GM12878 (cell line): ENCODE data around the gene GAREM2. TPM values are rescaled to one million over a fixed set of nuclear protein-coding genes. Genes with fewer than 3 reads are reported as not detected.

Experiments
- ATAC-seq: fragments of 200-7000 bp; cut with Tn5 transposase; 3 replicates; pipeline ENCODE4 v1.9.1; 2020; ENCODE audit warnings: mild to moderate bottlenecking, moderate library complexity
- BruUV-seq: library from RNA; stranded (reverse); fragments of 400-500 nt; replicated peaks from 2 replicates; lab custom pipeline; 2021; lab: Mats Ljungman, UMichigan
- CTCF ChIA-PET: fragments of 300-600 bp; sonication (Branson Sonifier 250); formaldehyde crosslinking; extraction: SDS; loops from one replicate; lab custom pipeline; 2021; ENCODE audit warnings: inconsistent platforms; lab: Yijun Ruan, JAX
- POLR2A ChIA-PET: fragments of 350-600 bp; formaldehyde crosslinking; extraction: SDS; loops from one replicate; lab custom pipeline; 2021; ENCODE audit warnings: inconsistent platforms; lab: Charles Lee
- RAD21 ChIA-PET: fragments of 300-600 bp; sonication (Branson Sonifier 250); formaldehyde crosslinking; loops from one replicate; lab custom pipeline; 2023; ENCODE audit warnings: antibody characterized with exemption; ENCODE audit not compliant: unreplicated experiment; lab: Charles Lee
- SMC1A ChIA-PET: fragments of 300-600 bp; sonication (Branson Sonifier 250); formaldehyde crosslinking; loops from one replicate; lab custom pipeline; 2023; ENCODE audit not compliant: unreplicated experiment, uncharacterized antibody; lab: Charles Lee
- DNase-seq: peaks from one replicate; pipeline ENCODE4 v3.0.0-alpha.2; 2011; ENCODE audit warnings: low read depth, low spot score
- FAIRE-seq: peaks from 3 replicates; lab custom pipeline; 2011; peaks lifted over from hg19 to GRCh38; lab: Jason Lieb, UNC
- H2AFZ ChIP-seq: 2 replicates; pipeline ENCODE4 v1.6.0; 2011; ENCODE audit warnings: low read depth, low read length, control low read depth; ENCODE audit not compliant: control insufficient read depth
- H3K27ac ChIP-seq: 2 replicates; pipeline ENCODE4 v1.5.1; 2011; ENCODE audit warnings: control low read depth; ENCODE audit not compliant: control insufficient read depth, insufficient read depth
- H3K27me3 ChIP-seq, 2 experiments: replicated peaks in 1 of 2; 2 replicates each; pipeline versions ENCODE4 v1.6.0 to v1.6.1; 2011; ENCODE audit warnings: low read length in 1 of 2; ENCODE audit not compliant: control insufficient read depth in 2 of 2, insufficient read depth in 2 of 2
- H3K36me3 ChIP-seq, 2 experiments: 2 replicates each; pipeline ENCODE4 v1.5.1; 2011; ENCODE audit warnings: low read length in 1 of 2; ENCODE audit not compliant: control insufficient read depth in 2 of 2, insufficient read depth in 2 of 2
- H3K4me1 ChIP-seq: 2 replicates; pipeline ENCODE4 v1.6.1; 2011; ENCODE audit warnings: mild to moderate bottlenecking, low read length, moderate library complexity, mixed read lengths; ENCODE audit not compliant: control insufficient read depth, insufficient read depth
- H3K4me2 ChIP-seq: 2 replicates; pipeline ENCODE4 v1.6.0; 2011; ENCODE audit warnings: control low read depth; ENCODE audit not compliant: control insufficient read depth, insufficient read depth
- H3K4me3 ChIP-seq: fragments of 200-600 bp; sonication (generic); 2 replicates; pipeline ENCODE4 v1.5.1; 2016
- H3K79me2 ChIP-seq: 2 replicates; pipeline ENCODE4 v1.6.0; 2011; ENCODE audit warnings: low read length; ENCODE audit not compliant: control insufficient read depth, insufficient read depth
- H3K9ac ChIP-seq: 2 replicates; pipeline ENCODE4 v1.8.0; 2011; ENCODE audit warnings: low read length, control low read depth, mixed read lengths; ENCODE audit not compliant: control insufficient read depth, insufficient read depth
- H3K9me3 ChIP-seq: replicated peaks from 3 replicates; pipeline ENCODE4 v1.5.1; 2011; ENCODE audit warnings: mild to moderate bottlenecking, low read length; ENCODE audit not compliant: control insufficient read depth, insufficient read depth
- H4K20me1 ChIP-seq: 2 replicates; pipeline ENCODE4 v1.6.0; 2011; ENCODE audit not compliant: control insufficient read depth, insufficient read depth
- HDAC6 ChIP-seq: fragments of 200-600 bp; sonication (generic); IDR thresholded peaks from one replicate; pipeline ENCODE4 v1.8.0; 2017; ENCODE audit warnings: antibody characterized with exemption; ENCODE audit not compliant: unreplicated experiment
- HDGF ChIP-seq: fragments of 450-650 bp; IDR thresholded peaks from 2 replicates; pipeline ENCODE4 v1.6.1; 2016; ENCODE audit warnings: antibody characterized with exemption
- RB1 ChIP-seq: fragments of 450-650 bp; formaldehyde crosslinking; IDR thresholded peaks from 2 replicates; pipeline ENCODE4 v1.6.1; 2017; ENCODE audit warnings: mild to moderate bottlenecking, borderline replicate concordance
- STAT3 ChIP-seq: IDR thresholded peaks from 2 replicates; pipeline ENCODE4 v1.6.1; 2011; ENCODE audit warnings: low read depth, low read length, improper control_type of control experiment
- ZBED1 ChIP-seq: IDR thresholded peaks from 2 replicates; pipeline ENCODE4 v1.6.1; 2016; ENCODE audit warnings: borderline replicate concordance
- ZNF622 ChIP-seq: fragments of 450-650 bp; IDR thresholded peaks from 2 replicates; pipeline ENCODE4 v1.6.1; 2017; ENCODE audit warnings: mild to moderate bottlenecking, inconsistent platforms
- WGBS: methylation state at CpG from one replicate; pipeline ENCODE4 v1.1.6; 2016; ENCODE audit warnings: low lambda C conversion rate; ENCODE audit not compliant: insufficient replicate concordance, insufficient coverage; ENCODE audit errors: missing lambda C conversion rate; 5-methylcytosine and 5-hydroxymethylcytosine counted together
- in situ Hi-C: fragments of 300-500 bp; cut with MboI; formaldehyde crosslinking; loops from 9 replicates; pipeline ENCODE4 v1.14.3; 2018; ENCODE audit warnings: mixed read lengths
- intact Hi-C: fragments of 100-400 bp; cut with micrococcal nuclease; formaldehyde crosslinking; loops from one replicate; pipeline ENCODE4 v1.14.2; 2022; ENCODE audit not compliant: unreplicated experiment
- polyA plus RNA-seq, 11 experiments: library from polyadenylated mRNA; depleted of rRNA in 4 of 11; unstranded in 6 of 11; stranded (reverse) in 5 of 11; fragments of >200 nt; fragmentation: Nextera tagmentation in 4 of 11; fragmentation: Illumina TruSeq in 1 of 11; extraction: Ambion mirVana in 4 of 11; extraction: Trizol in 1 of 11; gene quantifications; 1 replicate in 1 of 11; 2 replicates in 10 of 11; pipeline versions ENCODE4 v1.2.1 to v1.2.3, GENCODE V29; 2011 to 2016; ENCODE audit warnings: inconsistent platforms in 2 of 11, missing spikeins in 2 of 11, low read depth in 1 of 11
- total RNA-seq, 4 experiments: library from RNA; depleted of rRNA in 3 of 4; stranded (reverse); fragments of >200 nt in 3 of 4; fragmentation: Illumina TruSeq in 1 of 4; extraction: Trizol in 1 of 4; gene quantifications; 2 replicates each; pipeline versions ENCODE4 v1.2.1 to v1.2.3, GENCODE V29; 2013 to 2021
- TF ChIP-seq, protein P1 (sequence below): fragments of 450-650 bp; formaldehyde crosslinking; IDR thresholded peaks from 2 replicates; pipeline ENCODE4 v1.5.0; 2022; ENCODE audit warnings: mild to moderate bottlenecking, missing genetic modification characterization
- TF ChIP-seq, protein P2 (sequence below): fragments of 450-650 bp; IDR thresholded peaks from 2 replicates; pipeline ENCODE4 v1.6.1; 2017; ENCODE audit warnings: antibody characterized with exemption, mild to moderate bottlenecking, moderate library complexity

GAREM2 gene
- total and polyA plus RNA-seq, 10 of the 15 experiments (the other 5 are each of a cell fraction or from before 2014, with no cell fraction given) = 0.06 to 1.4 (median 0.44) TPM

DNA sequence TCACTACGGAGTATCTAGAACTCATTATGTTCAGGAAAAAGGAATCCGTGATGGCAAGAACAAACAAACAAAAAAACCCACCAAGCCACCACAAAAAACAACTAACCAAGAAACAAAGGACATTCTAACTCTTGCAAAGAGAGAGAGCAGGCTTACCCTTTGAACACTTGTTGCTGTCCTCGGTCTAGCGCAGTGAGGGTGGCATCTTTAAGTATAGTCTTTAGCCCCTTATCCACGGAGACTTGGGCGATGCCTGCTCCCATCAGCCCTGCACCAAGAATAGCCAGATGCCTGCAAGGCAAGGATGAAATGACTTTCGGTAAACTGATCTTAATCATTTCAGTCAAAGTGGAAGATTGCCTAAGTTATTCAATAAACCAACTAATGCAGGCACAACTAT, 31.0 kb downstream of the GAREM2 start (continued):
- TF ChIP-seq, protein P1, sequence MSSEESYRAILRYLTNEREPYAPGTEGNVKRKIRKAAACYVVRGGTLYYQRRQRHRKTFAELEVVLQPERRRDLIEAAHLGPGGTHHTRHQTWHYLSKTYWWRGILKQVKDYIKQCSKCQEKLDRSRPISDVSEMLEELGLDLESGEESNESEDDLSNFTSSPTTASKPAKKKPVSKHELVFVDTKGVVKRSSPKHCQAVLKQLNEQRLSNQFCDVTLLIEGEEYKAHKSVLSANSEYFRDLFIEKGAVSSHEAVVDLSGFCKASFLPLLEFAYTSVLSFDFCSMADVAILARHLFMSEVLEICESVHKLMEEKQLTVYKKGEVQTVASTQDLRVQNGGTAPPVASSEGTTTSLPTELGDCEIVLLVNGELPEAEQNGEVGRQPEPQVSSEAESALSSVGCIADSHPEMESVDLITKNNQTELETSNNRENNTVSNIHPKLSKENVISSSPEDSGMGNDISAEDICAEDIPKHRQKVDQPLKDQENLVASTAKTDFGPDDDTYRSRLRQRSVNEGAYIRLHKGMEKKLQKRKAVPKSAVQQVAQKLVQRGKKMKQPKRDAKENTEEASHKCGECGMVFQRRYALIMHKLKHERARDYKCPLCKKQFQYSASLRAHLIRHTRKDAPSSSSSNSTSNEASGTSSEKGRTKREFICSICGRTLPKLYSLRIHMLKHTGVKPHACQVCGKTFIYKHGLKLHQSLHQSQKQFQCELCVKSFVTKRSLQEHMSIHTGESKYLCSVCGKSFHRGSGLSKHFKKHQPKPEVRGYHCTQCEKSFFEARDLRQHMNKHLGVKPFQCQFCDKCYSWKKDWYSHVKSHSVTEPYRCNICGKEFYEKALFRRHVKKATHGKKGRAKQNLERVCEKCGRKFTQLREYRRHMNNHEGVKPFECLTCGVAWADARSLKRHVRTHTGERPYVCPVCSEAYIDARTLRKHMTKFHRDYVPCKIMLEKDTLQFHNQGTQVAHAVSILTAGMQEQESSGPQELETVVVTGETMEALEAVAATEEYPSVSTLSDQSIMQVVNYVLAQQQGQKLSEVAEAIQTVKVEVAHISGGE (CRISPR knock-in tag) = no peak
- TF ChIP-seq STAT3 (no peak), HDAC6 (no peak), ZBED1 (no peak), RB1 (no peak), ZNF622 (no peak)
- TF ChIP-seq, protein P2, sequence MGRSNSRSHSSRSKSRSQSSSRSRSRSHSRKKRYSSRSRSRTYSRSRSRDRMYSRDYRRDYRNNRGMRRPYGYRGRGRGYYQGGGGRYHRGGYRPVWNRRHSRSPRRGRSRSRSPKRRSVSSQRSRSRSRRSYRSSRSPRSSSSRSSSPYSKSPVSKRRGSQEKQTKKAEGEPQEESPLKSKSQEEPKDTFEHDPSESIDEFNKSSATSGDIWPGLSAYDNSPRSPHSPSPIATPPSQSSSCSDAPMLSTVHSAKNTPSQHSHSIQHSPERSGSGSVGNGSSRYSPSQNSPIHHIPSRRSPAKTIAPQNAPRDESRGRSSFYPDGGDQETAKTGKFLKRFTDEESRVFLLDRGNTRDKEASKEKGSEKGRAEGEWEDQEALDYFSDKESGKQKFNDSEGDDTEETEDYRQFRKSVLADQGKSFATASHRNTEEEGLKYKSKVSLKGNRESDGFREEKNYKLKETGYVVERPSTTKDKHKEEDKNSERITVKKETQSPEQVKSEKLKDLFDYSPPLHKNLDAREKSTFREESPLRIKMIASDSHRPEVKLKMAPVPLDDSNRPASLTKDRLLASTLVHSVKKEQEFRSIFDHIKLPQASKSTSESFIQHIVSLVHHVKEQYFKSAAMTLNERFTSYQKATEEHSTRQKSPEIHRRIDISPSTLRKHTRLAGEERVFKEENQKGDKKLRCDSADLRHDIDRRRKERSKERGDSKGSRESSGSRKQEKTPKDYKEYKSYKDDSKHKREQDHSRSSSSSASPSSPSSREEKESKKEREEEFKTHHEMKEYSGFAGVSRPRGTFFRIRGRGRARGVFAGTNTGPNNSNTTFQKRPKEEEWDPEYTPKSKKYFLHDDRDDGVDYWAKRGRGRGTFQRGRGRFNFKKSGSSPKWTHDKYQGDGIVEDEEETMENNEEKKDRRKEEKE = no peak

DNA sequence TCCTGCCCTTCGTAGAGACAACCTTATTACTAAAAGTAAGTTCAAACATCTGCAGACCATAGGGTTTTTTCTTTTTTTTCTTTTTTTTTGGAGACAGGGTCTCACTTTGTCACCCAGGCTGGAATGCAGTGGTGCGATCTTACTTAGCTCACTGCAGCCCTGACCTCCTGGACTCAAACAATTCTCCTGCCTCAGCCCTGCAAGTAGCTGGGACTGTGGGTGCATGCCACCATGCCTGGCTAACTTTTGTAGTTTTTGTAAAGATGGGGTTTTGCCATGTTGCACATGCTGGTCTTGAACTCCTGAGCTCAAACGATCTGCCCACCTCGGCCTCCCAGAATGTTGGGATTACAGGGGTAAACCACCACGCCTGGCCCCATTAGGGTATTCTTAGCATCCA, 39.1 kb downstream of the GAREM2 start:
- Histone ChIP-seq H3K4me1 (no peaks in the 10 kb centered on the region), H3K9me3 (no peaks in the 10 kb centered on the region), H3K9ac (no peak overlapping the region), H3K4me3 (no peak overlapping the region), H3K36me3 (peaks cover 3 to 7% of the 10 kb centered on the region in 2 experiments), H3K4me2 (no peak overlapping the region), H3K27me3 (no peaks in the 10 kb centered on the region), H2AFZ (no peak overlapping the region), H3K79me2 (no peaks in the 10 kb centered on the region), H3K27ac (no peak overlapping the region), H4K20me1 (no peaks in the 10 kb centered on the region)
- no TSS peak for BruUV-seq
- FAIRE-seq (no peak), DNase-seq (no peak), ATAC-seq (no peak)
- intact Hi-C loops (no loop called here), in situ Hi-C loops (no loop called here)
- TF ChIP-seq HDGF = no peak
- ChIA-PET SMC1A (no interaction called here), POLR2A (no interaction called here), RAD21 (interaction anchor here (0.6 kb wide), 1 partner anchor 20 kb away, joined by 4 read pairs; no protein-coding TSS in a partner anchor), CTCF (no interaction called here)
- 98% methylated on average over 5 of the region's 5 CpGs for WGBS
